Measurements from ENCODE around the gene SLC12A9.

The SLC12A9 gene

DNA sequence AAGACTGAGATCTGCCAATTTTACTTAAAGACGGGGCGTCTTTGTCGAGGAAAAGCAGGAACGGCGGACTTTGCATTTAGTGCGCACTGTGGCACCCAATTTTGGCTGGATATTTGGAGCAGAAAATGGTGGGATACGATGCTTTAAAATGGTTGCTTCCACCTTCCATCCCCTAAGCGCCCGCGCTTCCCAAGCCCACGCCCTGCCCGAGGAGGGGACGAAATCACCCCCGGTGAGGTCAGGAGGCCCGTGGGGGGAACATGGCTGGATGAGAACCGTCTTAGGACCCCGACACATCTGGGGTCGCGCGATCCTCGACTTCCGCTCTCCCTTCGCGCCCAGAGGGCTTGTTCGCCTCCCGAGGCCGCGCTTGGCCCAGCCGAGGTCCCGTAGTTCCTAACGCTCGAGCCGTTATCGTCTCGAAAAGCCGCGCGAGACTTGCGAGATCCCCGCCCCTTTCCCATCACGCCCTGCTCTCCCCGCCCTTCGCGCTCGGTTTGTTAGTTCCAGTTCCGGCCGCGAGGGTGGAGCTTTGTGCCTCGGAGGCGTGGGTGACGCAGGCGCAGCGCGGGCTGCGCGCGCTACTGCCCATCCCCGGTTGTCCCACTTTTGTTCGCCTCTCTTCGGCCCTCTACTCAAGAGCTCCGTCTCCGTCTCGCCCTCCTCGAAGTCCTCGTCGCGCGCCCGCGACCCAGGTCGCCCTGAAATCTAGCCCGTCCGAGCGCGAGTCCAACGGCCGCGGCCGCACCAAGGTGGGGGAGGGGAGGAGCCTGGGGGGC is 22.3 kb downstream of the SLC12A9 start, which contains the start of gene SRRT (continued):
- TF ChIP-seq ZFHX2 (tag by site-specific recombination; conservative IDR thresholded peaks at IDR 0.05) (peak; percentile 82), ZNF664 (tag by site-specific recombination; IDR thresholded peaks at IDR 0.05) (peak; percentile 75), ZNF292 (tag by site-specific recombination; IDR thresholded peaks at IDR 0.05; ENCODE audit: borderline replicate concordance, low read depth) (no peak), ZNF639 (tag by site-specific recombination; IDR thresholded peaks at IDR 0.05) (peak; percentile 60; the same call in 1 of the 2 replicates), FEZF1 (tag by site-specific recombination; IDR thresholded peaks at IDR 0.05) (no peak), ZBTB20 (tag by site-specific recombination; IDR thresholded peaks at IDR 0.05) (no peak; the same call in 1 of the 2 replicates), ZXDB (tag by site-specific recombination; IDR thresholded peaks at IDR 0.05) (peak; percentile 90), ZNF394 (tag by site-specific recombination; IDR thresholded peaks at IDR 0.05; ENCODE audit: borderline replicate concordance) (peak; percentile 64), SP7 (tag by site-specific recombination; IDR thresholded peaks at IDR 0.05) (peak; percentile 89), ZNF76 (tag by site-specific recombination; IDR thresholded peaks at IDR 0.05; ENCODE audit: borderline replicate concordance, low read depth) (peak; percentile 95), ZNF146 (tag by site-specific recombination; IDR thresholded peaks at IDR 0.05) (no peak), ZBTB26 (tag by site-specific recombination; optimal IDR thresholded peaks at IDR 0.05) (peak; percentile 98), ZBTB21 (tag by site-specific recombination; IDR thresholded peaks at IDR 0.05) (0 out of 2 replicates have a peak, but pooled peaks have one; percentile 3), ZNF629 (tag by site-specific recombination; IDR thresholded peaks at IDR 0.05) (peak; percentile 84), BCL11A (tag by site-specific recombination; IDR thresholded peaks at IDR 0.05; ENCODE audit: low read depth) (no peak), SETDB1 (IDR thresholded peaks at IDR 0.05; ENCODE audit: insufficient read length, low read length) (no peak), ZSCAN16 (tag by site-specific recombination; IDR thresholded peaks at IDR 0.05) (peak; percentile 43; the same call in 1 of the 2 replicates), ZNF16 (tag by site-specific recombination; IDR thresholded peaks at IDR 0.05; ENCODE audit: low read depth) (no peak), SCRT2 (tag by site-specific recombination; IDR thresholded peaks at IDR 0.05) (peak; percentile 27; the same call in 1 of the 2 replicates), ZNF555 (tag by site-specific recombination; conservative IDR thresholded peaks at IDR 0.05) (no peak), ZNF19 (tag by site-specific recombination; IDR thresholded peaks at IDR 0.05; ENCODE audit: low read depth) (no peak), ZNF426 (tag by site-specific recombination; IDR thresholded peaks at IDR 0.05) (no peak), PRDM4 (tag by site-specific recombination; IDR thresholded peaks at IDR 0.05) (no peak), ZNF610 (tag by site-specific recombination; IDR thresholded peaks at IDR 0.05; ENCODE audit: borderline replicate concordance) (peak; percentile 34; the same call in 1 of the 2 replicates), ZBTB7A (tag by site-specific recombination; IDR thresholded peaks at IDR 0.05; ENCODE audit: low read depth) (0 out of 2 replicates have a peak, but pooled peaks have one; percentile 36)
- TF ChIP-seq, protein P1, sequence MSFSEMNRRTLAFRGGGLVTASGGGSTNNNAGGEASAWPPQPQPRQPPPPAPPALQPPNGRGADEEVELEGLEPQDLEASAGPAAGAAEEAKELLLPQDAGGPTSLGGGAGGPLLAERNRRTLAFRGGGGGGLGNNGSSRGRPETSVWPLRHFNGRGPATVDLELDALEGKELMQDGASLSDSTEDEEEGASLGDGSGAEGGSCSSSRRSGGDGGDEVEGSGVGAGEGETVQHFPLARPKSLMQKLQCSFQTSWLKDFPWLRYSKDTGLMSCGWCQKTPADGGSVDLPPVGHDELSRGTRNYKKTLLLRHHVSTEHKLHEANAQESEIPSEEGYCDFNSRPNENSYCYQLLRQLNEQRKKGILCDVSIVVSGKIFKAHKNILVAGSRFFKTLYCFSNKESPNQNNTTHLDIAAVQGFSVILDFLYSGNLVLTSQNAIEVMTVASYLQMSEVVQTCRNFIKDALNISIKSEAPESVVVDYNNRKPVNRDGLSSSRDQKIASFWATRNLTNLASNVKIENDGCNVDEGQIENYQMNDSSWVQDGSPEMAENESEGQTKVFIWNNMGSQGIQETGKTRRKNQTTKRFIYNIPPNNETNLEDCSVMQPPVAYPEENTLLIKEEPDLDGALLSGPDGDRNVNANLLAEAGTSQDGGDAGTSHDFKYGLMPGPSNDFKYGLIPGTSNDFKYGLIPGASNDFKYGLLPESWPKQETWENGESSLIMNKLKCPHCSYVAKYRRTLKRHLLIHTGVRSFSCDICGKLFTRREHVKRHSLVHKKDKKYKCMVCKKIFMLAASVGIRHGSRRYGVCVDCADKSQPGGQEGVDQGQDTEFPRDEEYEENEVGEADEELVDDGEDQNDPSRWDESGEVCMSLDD (tag by site-specific recombination; IDR thresholded peaks at IDR 0.05), result peak; percentile 88
- TF ChIP-seq, protein P2, sequence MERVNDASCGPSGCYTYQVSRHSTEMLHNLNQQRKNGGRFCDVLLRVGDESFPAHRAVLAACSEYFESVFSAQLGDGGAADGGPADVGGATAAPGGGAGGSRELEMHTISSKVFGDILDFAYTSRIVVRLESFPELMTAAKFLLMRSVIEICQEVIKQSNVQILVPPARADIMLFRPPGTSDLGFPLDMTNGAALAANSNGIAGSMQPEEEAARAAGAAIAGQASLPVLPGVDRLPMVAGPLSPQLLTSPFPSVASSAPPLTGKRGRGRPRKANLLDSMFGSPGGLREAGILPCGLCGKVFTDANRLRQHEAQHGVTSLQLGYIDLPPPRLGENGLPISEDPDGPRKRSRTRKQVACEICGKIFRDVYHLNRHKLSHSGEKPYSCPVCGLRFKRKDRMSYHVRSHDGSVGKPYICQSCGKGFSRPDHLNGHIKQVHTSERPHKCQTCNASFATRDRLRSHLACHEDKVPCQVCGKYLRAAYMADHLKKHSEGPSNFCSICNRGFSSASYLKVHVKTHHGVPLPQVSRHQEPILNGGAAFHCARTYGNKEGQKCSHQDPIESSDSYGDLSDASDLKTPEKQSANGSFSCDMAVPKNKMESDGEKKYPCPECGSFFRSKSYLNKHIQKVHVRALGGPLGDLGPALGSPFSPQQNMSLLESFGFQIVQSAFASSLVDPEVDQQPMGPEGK (tag by site-specific recombination; IDR thresholded peaks at IDR 0.05), result peak; percentile 73
- TF ChIP-seq, protein P3, sequence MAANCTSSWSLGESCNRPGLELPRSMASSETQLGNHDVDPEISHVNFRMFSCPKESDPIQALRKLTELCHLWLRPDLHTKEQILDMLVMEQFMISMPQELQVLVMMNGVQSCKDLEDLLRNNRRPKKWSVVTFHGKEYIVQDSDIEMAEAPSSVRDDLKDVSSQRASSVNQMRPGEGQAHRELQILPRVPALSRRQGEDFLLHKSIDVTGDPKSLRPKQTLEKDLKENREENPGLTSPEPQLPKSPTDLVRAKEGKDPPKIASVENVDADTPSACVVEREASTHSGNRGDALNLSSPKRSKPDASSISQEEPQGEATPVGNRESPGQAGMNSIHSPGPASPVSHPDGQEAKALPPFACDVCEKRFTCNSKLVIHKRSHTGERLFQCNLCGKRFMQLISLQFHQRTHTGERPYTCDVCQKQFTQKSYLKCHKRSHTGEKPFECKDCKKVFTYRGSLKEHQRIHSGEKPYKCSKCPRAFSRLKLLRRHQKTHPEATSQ (tag by site-specific recombination; IDR thresholded peaks at IDR 0.05), result 0 out of 2 replicates have a peak, but pooled peaks have one; percentile 12
